Astrocyte of the cerebellum (primary cell): Measurements from ENCODE around the gene IFIT1B.

Experiments
- DNase-seq: peaks from one replicate; pipeline ENCODE4 v3.0.0-alpha.2; 2011; ENCODE audit warnings: low read depth
- H3K4me3 ChIP-seq: 2 replicates; pipeline ENCODE4 v1.5.1; 2011; ENCODE audit warnings: mild to moderate bottlenecking, low read depth, low read length, moderate library complexity
- CTCF ChIP-seq: IDR thresholded peaks from 2 replicates; pipeline ENCODE4 v1.5.1; 2012; ENCODE audit warnings: low read length, low read depth, moderate library complexity, mild to moderate bottlenecking; ENCODE audit errors: missing control alignments
- in situ Hi-C: cut with HindIII; loops from 2 replicates; pipeline ENCODE4 v1.10.0; 2017; ENCODE audit warnings: low sequenced_read_pairs

IFIT1B gene

GRCh38 chr10:89425000-89425399 lies 47.1 kb downstream of the IFIT1B start:
- in situ Hi-C loops: loop anchor here (25.0 kb wide), 1 partner anchor 1162 kb away; no protein-coding TSS in a partner anchor
- DNase-seq: no peak
- no peak overlapping the region for H3K4me3 ChIP-seq
- TF ChIP-seq CTCF: no peak

GRCh38 chr10:89426230-89426868 lies 48.5 kb downstream of the IFIT1B start:
- DNase-seq: peak; percentile 64
- H3K4me3 ChIP-seq: no peak overlapping the region
- in situ Hi-C loops: no loop called here
- TF ChIP-seq CTCF: peak; percentile 68

GRCh38 chr10:89427629-89428028 lies 49.8 kb downstream of the IFIT1B start:
- TF ChIP-seq CTCF: no peak
- in situ Hi-C loops: no loop called here
- H3K4me3 ChIP-seq: no peak overlapping the region
- DNase-seq: peak; percentile 55

GRCh38 chr10:89428877-89429276 lies 51.0 kb downstream of the IFIT1B start:
- in situ Hi-C loops: no loop called here
- no peak overlapping the region for H3K4me3 ChIP-seq
- peak; percentile 24 for DNase-seq
- no peak for TF ChIP-seq CTCF

GRCh38 chr10:89431977-89432376 lies 54.1 kb downstream of the IFIT1B start:
- TF ChIP-seq CTCF: no peak
- H3K4me3 ChIP-seq: no peak overlapping the region
- peak; percentile 82 for DNase-seq
- in situ Hi-C loops: no loop called here
